Measurements from ENCODE around the gene WARS2. TPM values are rescaled to one million over a fixed set of nuclear protein-coding genes. Genes with fewer than 3 reads are reported as not detected.

WARS2 gene
- total and polyA plus RNA-seq, 2 of the 8 experiments (the other 6 are each of a cell fraction or from before 2014, with no cell fraction given), result 4.3 to 12.9 TPM

DNA sequence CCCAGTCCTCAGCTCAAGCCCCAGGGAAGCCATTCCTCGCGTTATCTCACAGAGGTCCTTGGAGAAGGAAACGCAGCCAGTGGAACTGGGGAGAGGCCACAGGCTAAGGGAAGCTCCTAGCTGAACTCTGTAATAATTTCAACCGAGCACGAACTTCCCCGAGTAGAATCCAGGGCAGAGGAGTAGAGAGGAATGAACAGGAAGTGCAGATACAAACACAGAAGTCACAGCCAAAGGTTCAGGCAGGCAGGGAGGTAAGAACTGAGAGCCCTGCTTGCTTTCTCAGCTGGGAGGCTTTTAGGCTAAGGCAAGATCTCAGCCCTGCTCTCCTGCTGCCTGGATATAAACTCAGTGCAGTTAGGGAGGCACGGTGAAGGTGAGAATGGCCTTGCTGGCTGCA is 23.7 kb downstream of the WARS2 start:
- peaks cover 0 to 3% of the 10 kb centered on the region in 2 experiments; a peak in 1 of 4 replicates for H3K79me2 ChIP-seq (ENCODE audit: control insufficient read depth in 1 of 2, insufficient read depth in 2 of 2, low read length in 2 of 2)
- no peak overlapping the region for H4K5ac ChIP-seq (ENCODE audit: insufficient read length, low read depth, low read length)
- H4K8ac ChIP-seq (ENCODE audit: extremely low read depth, insufficient read depth, low read length), result no peak overlapping the region
- FAIRE-seq, result no peak
- H3K4me3 ChIP-seq (ENCODE audit: extremely low read depth in 1 of 4, insufficient read depth in 2 of 4, low read depth in 3 of 4, low read length in 4 of 4), result no peak overlapping the region
- H3K27me3 ChIP-seq (replicated peaks in 1 of 4; ENCODE audit: control insufficient read depth in 3 of 4, extremely low read depth in 1 of 4, insufficient read depth in 3 of 4, low read length in 3 of 4), result no peaks in the 10 kb centered on the region
- H3K79me1 ChIP-seq (ENCODE audit: low read depth, low read length), result no peaks in the 10 kb centered on the region; the same call in 1 of the 2 replicates
- no peaks in the 10 kb centered on the region for H3K9me3 ChIP-seq (ENCODE audit: insufficient read depth in 2 of 2, low read depth in 1 of 2, low read length in 1 of 2)
- H3K18ac ChIP-seq (ENCODE audit: extremely low read depth, low read length), result no peak overlapping the region; the same call in 1 of the 2 replicates
- ChIA-PET CTCF (ENCODE audit: partially characterized antibody) (interaction anchor here (1.3 to 1.5 kb wide), 2 partner anchors 16 to 40 kb away, joined by 3 to 6 read pairs; no protein-coding TSS in a partner anchor), POLR2A (ENCODE audit: partially characterized antibody) (interaction anchor here (2.7 kb wide), 1 partner anchor 24 kb away, joined by 10 read pairs; the partner anchor contains the start of gene WARS2)
- no peak overlapping the region for H3K14ac ChIP-seq (ENCODE audit: insufficient read length)
- DNase-seq (ENCODE audit: low read depth in 1 of 2, low spot score in 2 of 2), result peak in 1 of 2 experiments; percentile 46
- no peak overlapping the region for H2BK12ac ChIP-seq (ENCODE audit: low read depth, low read length)
- H2BK120ac ChIP-seq (replicated peaks; ENCODE audit: low read depth, low read length), result no peak overlapping the region
- H2BK20ac ChIP-seq (ENCODE audit: low read length), result no peak overlapping the region
- peaks cover 0 to 6% (median 2%) of the 10 kb centered on the region in 4 experiments; a peak in 2 of 7 replicates for H3K4me1 ChIP-seq (replicated peaks in 1 of 4; ENCODE audit: control insufficient read depth in 3 of 4, insufficient read depth in 4 of 4, low read length in 3 of 4)
- no peak overlapping the region for H3K9ac ChIP-seq (replicated peaks in 1 of 4; ENCODE audit: extremely low read depth in 1 of 4, low read depth in 3 of 4, low read length in 3 of 4)
- no peaks in the 10 kb centered on the region for H3K36me3 ChIP-seq (ENCODE audit: control insufficient read depth in 2 of 4, insufficient read depth in 4 of 4, low read length in 3 of 4)
- H2BK5ac ChIP-seq (ENCODE audit: low read depth, low read length), result no peak overlapping the region
- no peak overlapping the region for H3K23ac ChIP-seq (ENCODE audit: insufficient read length)
- no peak overlapping the region for H2AFZ ChIP-seq (ENCODE audit: low read length)
- H4K20me1 ChIP-seq (replicated peaks in 1 of 2; ENCODE audit: control insufficient read depth in 1 of 2, insufficient read depth in 2 of 2, low read length in 2 of 2), result no peaks in the 10 kb centered on the region
- WGBS, 2 experiments (ENCODE audit: extremely low coverage in 1 of 2, insufficient coverage in 1 of 2, insufficient read length in 1 of 2, insufficient replicate concordance in 2 of 2, low coverage in 1 of 2, low lambda C conversion rate in 2 of 2, missing lambda C conversion rate in 1 of 2), result 80% methylated on average over 7 of the region's 7 CpGs; no CpG with 5 or more reads in 1 of the 2 experiments
- H3K27ac ChIP-seq (ENCODE audit: low read depth, low read length), result no peak overlapping the region
- H3K4ac ChIP-seq (replicated peaks; ENCODE audit: insufficient read length, low read depth, low read length), result no peak overlapping the region
- no peaks in the 10 kb centered on the region for H3K23me2 ChIP-seq (ENCODE audit: low read depth, low read length)
- H4K91ac ChIP-seq (replicated peaks; ENCODE audit: insufficient read length, low read length), result no peak overlapping the region
- H2AK5ac ChIP-seq (ENCODE audit: low read depth, low read length), result no peak overlapping the region
- no peak overlapping the region for H3K56ac ChIP-seq (replicated peaks; ENCODE audit: insufficient read length, low read depth, low read length)
- H3K4me2 ChIP-seq (ENCODE audit: insufficient read depth in 1 of 2, low read depth in 2 of 2, low read length in 2 of 2), result peak overlapping the region in 1 of 2 experiments; percentile 20; a peak in 1 of 4 replicates
- 0 out of 2 replicates have a peak overlapping the region, but pooled peaks have one; percentile 65 for H2BK15ac ChIP-seq (ENCODE audit: low read length)

Data from H1 (cell line).